ENCODE results near the gene MCM3AP.

The MCM3AP gene

DNA sequence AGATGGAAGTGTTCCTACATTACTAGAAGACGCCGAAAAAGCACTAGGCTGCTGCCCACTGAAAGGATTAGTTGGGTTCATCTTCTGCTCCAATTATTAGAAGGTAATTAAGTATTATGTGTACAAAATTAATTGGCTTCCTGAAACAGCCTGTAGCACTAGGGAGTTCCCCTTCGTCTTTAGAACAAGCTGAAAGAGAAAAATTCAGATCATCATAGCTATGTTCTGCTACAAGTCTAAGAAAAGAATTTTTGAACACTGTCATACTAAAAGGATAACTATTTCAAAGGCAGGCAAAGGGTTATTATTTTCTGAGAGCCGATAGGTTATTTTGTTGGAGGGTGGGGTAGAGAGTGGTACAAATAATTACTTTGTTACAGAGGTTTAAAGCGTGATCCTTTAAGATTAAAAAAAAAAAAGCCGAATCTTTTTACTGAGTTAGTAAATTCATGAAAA lies at the start of gene MCM3AP:
TSS of gene MCM3AP (minus strand) at position 406 of the 456 bp plus-strand sequence. CDS start at position 81, 325 bp downstream.
- Histone ChIP-seq H3K27ac (peak within 1 kb of the TSS; percentile 86 to 99 (median 96)), H3K4me3 (peak within 1 kb of the TSS; percentile 65 to 99 (median 89))

DNA sequence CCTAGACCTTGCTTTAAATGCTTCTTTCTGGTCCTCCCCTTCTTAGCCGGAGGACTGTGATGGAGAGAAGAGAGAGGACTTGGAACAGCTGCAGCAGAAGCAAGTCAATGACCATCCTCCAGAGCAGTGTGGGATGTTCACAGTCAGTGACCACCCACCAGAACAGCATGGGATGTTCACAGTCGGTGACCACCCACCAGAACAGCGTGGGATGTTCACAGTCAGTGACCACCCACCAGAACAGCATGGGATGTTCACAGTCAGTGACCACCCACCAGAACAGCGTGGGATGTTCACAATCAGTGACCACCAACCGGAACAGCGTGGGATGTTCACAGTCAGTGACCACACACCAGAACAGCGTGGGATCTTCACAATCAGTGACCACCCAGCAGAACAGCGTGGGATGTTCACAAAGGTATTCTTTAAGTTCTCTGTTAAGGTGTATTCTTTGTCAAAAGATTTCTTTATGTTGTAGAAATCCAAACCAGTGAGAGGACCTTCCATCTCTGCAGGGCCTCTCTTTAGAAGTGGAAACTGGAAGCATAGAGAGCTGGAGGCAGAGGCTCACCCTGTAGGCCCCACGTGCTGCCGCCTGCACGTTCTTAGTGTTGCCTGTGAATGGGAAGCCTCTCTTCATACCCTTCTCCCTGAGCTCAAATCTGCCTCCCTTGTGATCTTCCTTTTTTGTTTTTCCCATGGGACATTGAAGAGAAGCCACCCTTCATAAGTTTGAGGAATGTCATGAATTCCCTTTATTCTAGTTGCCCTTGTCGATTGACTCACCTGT lies 49.1 kb upstream of the MCM3AP start:
- no peak overlapping the region for H3K27ac ChIP-seq
- H3K4me3 ChIP-seq, result no peak overlapping the region

DNA sequence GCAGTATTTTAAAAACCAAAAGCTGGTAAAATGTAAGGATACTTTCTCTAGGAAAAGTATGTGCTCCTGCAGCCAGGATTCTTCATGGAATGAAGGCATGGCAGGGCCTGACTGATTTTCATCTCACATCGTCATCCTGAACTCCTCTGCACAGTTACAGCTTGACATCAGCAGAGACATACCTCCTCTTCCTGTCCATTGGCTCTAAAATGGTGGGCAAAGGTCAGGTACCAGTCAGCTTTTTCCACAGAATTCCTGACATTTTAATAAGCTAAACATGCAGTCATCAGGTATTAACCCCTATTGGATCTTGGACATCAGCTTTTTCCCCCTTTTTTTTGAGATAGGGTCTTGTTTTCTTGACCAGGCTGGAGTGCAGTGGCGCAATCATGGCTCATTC lies 44.4 kb upstream of the MCM3AP start:
- Histone ChIP-seq H3K27ac (no peak overlapping the region), H3K4me3 (no peak overlapping the region)

- H3K4me3 ChIP-seq, result no peak overlapping the region
- H3K27ac ChIP-seq, result no peak overlapping the region
These were observed 42.7 kb upstream of the MCM3AP start for GRCh38 chr21:46328151-46328550.

- Histone ChIP-seq H3K27ac (no peak overlapping the region), H3K4me3 (no peak overlapping the region)
These were observed 42.3 kb upstream of the MCM3AP start for GRCh38 chr21:46327711-46328110.

- peak overlapping the region in 3 of 21 experiments; percentile 87 to 96 (median 90) for H3K27ac ChIP-seq
- no peak overlapping the region for H3K4me3 ChIP-seq
These were observed 40.8 kb upstream of the MCM3AP start for GRCh38 chr21:46326110-46326703.

- H3K4me3 ChIP-seq, result peak overlapping the region; percentile 84 to 100 (median 96)
- peak overlapping the region; percentile 59 to 96 (median 90) for H3K27ac ChIP-seq
These were observed 39.9 kb upstream of the MCM3AP start for GRCh38 chr21:46325073-46325912.

GRCh38 chr21:46324390-46325072 lies 39.1 kb upstream of the MCM3AP start:
- H3K4me3 ChIP-seq, result peak overlapping the region; percentile 84 to 100 (median 96)
- H3K27ac ChIP-seq, result peak overlapping the region; percentile 79 to 96 (median 92)

DNA sequence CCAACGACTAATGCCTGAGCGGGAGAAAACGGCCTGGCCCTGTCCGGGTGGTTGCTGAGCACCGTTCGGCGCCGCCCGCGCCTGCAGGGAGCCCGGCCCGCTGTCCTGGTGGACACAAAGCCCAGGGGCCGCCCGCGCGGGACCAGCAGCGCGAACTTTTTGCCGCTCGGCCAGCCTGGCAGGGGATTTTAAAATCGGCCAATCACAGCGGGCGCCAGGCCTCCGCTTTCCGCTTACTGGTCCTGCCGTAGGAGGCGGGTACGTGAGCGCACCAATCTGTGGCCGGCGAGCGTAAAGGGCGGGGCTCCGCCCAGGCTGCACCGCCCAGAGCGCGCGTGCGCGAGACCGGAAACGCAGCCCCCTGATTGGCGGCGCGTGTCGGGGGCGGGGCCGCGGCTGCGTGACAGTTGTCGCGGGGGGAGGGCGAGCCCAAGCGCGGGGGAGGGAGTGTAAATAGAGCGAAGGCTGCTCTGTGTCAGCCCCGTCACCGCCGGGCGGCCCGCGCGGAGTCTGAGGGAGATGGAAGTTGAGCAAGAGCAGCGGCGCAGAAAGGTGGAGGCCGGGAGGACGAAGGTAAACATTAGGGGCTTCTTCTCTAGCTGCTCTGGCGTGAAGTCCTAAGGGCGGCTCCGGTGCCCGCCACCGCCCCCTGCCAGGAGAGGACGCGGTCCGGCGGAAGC lies 38.4 kb upstream of the MCM3AP start, which contains the start of the genes C21orf58 and PCNT:
TSS of gene C21orf58 (minus strand) at position 161 of the 680 bp plus-strand sequence. CDS start 1,132 bp downstream, outside the sequence.
TSS of gene PCNT (plus strand) at position 447 of the 680 bp plus-strand sequence. CDS start at position 520, 73 bp downstream.
- Histone ChIP-seq H3K27ac (peak within 1 kb of the TSS; percentile 79 to 96 (median 92)), H3K4me3 (peak within 1 kb of the TSS; percentile 84 to 100 (median 96))

DNA sequence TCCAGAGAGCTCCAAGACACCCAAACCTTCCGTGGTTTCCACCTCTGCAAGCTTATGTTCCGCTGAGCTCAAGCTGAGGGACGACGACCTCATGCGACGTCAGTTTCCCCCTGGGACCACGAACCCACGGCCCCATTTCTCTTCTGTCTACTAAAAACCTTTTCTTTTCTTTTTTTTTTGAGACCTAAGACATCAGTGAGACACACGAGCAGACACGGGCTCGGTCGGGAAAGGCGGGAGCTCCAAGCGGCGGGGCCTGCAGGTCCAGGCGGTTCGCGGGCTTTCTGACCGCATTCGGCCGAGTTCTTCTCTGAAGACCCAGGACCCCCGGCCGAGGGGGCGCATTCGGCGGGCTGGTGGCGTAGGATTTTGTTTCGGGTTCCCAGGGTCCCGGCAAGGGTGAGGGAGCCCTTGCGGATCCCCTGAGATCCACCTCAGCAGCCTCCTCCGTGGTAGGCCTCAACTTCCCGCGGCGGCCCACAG lies 37.9 kb upstream of the MCM3AP start:
- peak overlapping the region; percentile 84 to 100 (median 96) for H3K4me3 ChIP-seq
- H3K27ac ChIP-seq, result peak overlapping the region in 17 of 21 experiments; percentile 11 to 96 (median 53)

DNA sequence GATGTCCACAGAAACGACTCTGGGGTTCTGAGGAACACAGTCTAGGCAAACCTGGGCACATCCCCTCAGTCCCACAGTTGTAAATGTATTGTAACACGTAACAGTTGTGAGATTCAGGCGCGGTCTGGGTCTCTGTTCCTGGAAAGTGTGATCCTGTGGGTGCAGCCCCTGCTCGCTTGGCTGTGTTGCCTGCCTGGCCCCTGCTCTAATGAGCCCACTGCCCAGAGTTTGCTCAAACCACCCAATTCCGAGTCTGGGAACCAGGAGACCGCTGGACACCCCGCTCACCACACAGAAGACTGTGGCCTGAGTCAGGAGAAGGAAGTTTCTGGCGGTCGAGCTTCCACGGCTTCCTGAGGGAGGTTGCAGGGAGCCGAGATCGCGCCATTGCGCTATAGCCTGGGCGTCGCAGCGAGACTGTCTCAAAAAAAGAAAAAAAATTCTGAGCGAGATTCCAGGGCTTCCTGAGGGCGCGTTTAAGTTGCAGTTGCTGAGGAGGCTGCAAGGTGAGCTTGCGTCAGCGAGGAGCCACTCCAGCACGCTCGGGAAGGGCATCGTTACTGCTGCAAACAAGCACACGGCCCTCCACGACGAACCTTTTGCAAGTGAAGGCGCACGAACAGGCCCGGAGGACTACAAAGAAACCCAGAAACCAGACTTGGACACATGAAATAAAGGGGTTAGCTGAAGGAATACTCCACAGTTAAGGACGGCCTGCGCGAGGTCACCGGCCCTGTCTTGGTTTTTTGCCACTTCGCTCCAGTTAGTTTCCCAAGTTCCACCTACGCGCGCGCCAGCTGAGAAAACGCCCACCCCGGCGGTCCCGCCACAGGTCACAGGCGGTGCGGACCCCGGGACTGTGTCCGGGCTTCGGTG lies 37.2 kb upstream of the MCM3AP start:
- peak overlapping the region; percentile 84 to 100 (median 96) for H3K4me3 ChIP-seq
- peak overlapping the region in 15 of 21 experiments; percentile 14 to 96 (median 54) for H3K27ac ChIP-seq

DNA sequence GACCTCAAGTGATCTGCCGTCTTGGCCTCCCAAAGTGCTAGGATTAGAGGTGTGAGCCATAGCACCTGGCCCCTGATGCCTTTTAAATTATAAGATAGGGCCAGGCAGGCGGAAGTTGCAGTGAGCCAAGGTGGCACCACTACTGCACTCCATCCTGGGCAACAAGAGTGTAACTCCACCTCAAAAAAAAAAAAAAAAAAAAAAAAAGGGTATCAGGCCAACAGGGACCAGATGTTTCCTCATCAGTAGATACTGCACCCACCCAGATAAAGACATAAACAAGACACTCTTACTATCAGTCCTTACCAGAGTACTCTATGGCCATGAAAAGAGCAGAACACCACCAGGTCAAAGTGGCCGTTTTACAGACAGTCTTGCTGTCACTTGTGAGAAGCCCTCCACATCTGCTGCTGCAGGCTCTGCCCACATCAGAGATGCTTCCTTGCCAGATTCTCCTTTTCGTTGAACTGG lies 35.0 kb upstream of the MCM3AP start:
- no peak overlapping the region for H3K4me3 ChIP-seq
- H3K27ac ChIP-seq, result no peak overlapping the region

- no peak overlapping the region for H3K4me3 ChIP-seq
- no peak overlapping the region for H3K27ac ChIP-seq
These were observed 33.8 kb upstream of the MCM3AP start for GRCh38 chr21:46319186-46319585.

- H3K4me3 ChIP-seq, result no peak overlapping the region
- no peak overlapping the region for H3K27ac ChIP-seq
These were observed 33.0 kb upstream of the MCM3AP start for GRCh38 chr21:46318464-46318845.

GRCh38 chr21:46317710-46318463 lies 32.5 kb upstream of the MCM3AP start:
- H3K27ac ChIP-seq, result peak overlapping the region in 1 of 21 experiments; percentile 7
- no peak overlapping the region for H3K4me3 ChIP-seq

- no peak overlapping the region for H3K4me3 ChIP-seq
- no peak overlapping the region for H3K27ac ChIP-seq
These were observed 31.4 kb upstream of the MCM3AP start for GRCh38 chr21:46316708-46317324.

All from skin epidermis (tissue), 12 donors.